Measurements from ENCODE around the gene TOMM40.
"Not testable (repeated sequence)": the region's sequence is repeated elsewhere in the genome, so short reads cannot be mapped to it uniquely, and the experiment has no call there.

The TOMM40 gene

GRCh38 chr19:44891016-44891882 lies at the start of gene TOMM40:
Gene TOMM40, plus strand, starts transcription at chr19:44891254. Its CDS starts 162 bp downstream, at chr19:44891416.
- peak; percentile 100 for DNase-seq (ENCODE audit: low spot score)

- DNase-seq (ENCODE audit: low spot score), result no peak
Measured at GRCh38 chr19:44845286-44845611, 45.8 kb upstream of the TOMM40 start.

DNA sequence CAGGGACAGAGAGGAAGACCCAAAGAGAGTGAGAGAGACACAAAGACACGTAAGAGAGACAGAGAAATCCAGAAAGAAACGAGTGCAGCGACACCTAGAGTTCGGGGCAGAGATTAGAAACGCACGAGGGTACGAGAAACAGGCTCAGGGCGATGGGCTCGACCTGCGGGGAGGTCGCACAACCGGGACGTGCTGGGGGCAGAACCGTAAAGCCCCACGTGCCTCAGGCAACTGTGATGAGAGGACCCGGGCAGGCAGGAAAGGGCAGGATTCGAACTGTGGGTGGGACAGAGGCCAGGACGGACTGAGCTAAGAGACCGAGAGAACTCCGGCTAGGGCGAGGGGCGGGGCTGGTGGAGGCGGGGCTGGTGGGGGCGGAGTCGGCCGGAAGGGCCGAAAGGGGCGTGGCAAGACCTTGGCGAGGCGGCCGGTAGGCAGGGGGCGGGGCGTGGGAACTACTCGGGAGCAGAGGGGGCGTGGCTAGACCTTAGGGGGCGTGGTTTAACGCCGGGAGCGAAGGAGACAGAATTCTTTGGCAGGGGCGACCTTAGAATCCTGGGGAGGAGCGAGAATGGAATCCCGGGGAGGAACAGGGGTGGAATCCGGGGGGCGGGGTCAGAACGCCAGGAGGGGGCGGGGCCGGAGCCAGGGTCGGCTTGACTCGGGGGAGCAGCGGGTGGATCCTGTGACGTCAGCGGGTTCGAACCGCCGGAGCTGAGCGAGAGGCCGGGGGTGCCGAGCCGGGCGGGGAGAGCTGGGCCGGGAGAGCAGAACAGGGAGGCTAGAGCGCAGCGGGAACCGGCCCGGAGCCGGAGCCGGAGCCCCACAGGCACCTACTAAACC lies 45.2 kb upstream of the TOMM40 start, which contains the start of gene NECTIN2:
Gene NECTIN2, plus strand, starts transcription at position 686 of the 843 bp plus-strand sequence. CDS start 229 bp downstream, outside the sequence.
- DNase-seq (ENCODE audit: low spot score), result peak; percentile 95

DNA sequence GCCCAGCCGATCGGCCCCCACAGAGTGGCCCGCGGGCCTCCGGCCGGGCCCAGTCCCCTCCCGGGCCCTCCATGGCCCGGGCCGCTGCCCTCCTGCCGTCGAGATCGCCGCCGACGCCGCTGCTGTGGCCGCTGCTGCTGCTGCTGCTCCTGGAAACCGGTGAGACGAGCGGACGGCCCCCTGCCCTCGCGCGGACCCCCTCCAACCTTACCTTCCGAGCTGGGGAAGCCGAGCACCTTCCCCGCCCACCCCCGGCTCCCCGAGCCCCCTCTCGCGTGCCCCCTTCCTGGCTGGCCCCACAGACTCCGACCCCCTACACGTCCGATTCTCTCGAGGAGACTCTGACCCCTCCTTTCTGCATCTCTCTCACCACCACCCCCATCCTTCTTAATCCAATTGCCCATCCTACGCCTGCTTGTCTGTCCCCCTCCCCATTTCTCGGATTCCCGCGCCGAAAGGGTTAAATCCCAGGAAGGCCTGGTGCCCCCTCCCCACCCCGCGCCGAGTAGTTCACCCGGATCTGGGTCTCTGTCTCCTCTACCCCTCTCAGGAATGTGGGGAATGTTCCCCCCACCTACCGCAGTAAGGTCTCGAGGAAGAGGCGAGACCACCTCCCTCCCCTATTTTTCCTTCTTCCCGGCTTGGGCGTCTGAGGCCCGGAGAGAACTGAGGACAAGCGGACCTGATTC lies 44.5 kb upstream of the TOMM40 start:
- DNase-seq (ENCODE audit: low spot score), result no peak

DNA sequence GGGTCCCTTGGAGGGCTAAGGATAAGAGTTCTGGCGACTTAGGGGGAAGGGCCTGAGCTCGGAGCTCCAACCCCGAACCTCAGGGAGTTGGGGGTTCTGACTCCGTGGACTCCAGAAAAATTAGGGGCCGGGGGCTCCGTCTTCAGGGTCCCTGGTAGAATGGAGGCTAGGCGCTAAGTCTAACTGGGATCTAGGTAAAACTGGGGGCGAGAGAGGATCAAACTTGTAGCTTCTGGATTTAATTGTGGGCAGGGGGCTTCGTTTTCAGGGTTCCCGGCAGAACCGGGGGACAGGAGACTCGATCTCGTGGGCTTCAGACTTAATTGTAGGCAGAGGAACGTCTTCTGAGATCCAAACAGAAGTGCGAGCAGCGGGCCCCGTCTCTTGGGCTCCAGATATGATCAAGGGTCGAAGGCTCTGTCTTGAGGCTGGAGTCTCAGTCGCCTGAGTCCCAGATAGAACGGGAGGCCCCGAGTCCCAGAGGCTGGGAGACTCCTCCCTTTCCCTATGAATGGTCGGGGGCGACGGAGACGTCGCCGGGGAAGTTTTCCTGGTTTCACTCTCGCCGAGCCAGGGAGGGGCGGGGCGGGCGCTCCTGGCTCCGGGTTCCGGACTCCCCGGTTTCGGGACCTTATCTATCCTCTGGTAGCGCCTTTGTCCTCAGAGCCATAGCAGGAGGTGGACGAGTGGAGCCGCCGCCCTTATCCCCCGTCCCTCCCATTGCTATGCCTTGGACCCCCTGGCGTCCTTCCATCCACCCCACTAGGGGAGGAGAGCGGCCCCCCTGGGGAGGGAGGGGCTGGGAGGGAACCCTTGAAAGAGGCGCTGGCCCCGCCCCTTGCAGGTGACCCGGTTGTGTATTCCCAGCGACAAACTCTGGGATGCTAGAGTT lies 43.7 kb upstream of the TOMM40 start:
- no peak for DNase-seq (ENCODE audit: low spot score)

GRCh38 chr19:44848036-44848811 lies 42.8 kb upstream of the TOMM40 start:
- no peak for DNase-seq (ENCODE audit: low spot score)

DNA sequence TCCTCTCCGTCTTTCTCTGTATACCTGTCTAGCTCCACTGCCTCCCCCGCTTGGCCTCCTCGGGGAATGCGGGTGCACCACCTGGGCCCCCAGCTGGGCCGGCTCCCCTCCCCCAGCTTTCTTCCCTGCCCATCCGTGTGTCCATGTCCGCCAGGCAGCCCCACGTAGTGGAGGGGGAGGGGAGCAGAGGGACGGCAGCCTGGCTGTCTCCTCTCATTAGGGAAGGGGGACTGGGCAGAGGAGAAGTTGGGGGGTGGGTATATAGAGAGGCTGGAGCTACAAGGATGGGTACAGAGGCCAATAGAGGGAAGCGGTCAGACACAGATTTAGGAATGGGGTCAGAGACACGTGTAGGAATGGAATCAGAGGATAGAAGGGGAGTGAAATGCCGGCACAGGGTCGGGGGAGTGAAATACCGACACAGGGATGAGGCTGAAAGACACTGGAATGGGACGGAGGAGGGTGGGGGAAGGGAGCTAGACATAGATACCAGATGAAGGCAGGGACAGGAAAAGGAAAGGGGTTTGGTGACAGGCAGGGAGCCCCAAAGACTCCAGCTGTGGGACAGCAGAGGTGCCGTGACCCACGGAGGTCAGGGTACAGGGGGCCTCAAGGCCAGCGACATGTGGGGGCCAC lies 42.1 kb upstream of the TOMM40 start:
- no peak for DNase-seq (ENCODE audit: low spot score)

DNA sequence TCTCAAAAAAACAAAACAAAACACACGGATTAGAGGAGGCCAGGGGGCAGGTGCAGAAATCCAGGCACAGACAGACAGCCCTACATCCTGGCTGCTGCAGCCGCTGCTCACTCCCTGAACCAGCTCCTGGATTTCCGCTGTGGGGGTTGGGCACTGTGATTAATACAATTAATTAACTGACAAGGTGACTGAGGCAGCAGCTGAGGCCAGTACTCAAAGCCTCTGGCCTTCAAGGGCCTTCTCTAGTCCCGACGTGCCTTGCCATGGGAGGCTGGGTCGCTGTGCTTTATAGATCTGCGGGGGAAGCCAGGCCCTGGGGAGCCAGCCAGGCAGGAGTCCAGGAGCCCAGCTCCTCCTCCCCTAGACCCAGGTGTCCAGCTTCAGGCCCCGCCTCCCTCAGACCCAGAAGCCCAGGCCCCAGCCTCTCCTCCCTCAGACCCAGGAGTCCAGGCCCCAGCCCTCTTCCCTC lies 40.4 kb upstream of the TOMM40 start:
- DNase-seq (ENCODE audit: low spot score), result no peak

GRCh38 chr19:44851427-44851826 lies 39.6 kb upstream of the TOMM40 start:
- no peak for DNase-seq (ENCODE audit: low spot score)

GRCh38 chr19:44855606-44856005 lies 35.4 kb upstream of the TOMM40 start:
- no peak for DNase-seq (ENCODE audit: low spot score)

DNA sequence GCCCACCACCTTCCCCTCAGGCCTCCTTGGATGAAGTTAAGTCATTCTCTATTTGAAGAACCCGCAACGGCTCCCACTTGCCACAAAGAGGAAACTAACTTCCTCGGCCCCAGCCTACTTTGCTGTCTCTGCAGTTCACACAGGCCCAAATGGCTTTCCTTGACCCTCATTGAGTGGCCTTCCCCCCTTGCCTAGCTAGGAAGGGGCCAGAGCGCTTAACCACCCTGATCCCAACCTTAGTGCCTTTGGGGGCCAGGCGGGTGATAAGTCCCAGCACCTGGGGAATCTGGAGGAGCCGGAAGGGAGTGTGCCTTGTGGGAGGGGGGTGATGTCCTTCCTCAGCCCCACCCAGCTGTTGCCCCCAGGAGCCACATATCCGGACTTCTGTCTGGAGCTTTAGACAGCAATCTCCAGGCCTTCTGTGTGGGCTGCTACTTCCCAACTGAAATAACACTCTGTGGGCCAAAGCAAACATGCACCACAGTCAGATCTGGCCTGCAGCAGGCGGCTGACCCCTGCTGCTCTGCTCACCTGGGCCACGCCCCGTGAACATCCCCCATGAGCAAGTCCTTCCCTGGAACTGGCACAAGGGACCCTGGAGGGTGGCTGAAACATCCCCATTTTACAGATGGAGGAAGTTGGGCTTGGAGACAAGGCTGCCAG lies 34.5 kb upstream of the TOMM40 start:
- DNase-seq (ENCODE audit: low spot score), result no peak

- DNase-seq (ENCODE audit: low spot score), result no peak
Measured at GRCh38 chr19:44857837-44858236, 33.2 kb upstream of the TOMM40 start.

DNA sequence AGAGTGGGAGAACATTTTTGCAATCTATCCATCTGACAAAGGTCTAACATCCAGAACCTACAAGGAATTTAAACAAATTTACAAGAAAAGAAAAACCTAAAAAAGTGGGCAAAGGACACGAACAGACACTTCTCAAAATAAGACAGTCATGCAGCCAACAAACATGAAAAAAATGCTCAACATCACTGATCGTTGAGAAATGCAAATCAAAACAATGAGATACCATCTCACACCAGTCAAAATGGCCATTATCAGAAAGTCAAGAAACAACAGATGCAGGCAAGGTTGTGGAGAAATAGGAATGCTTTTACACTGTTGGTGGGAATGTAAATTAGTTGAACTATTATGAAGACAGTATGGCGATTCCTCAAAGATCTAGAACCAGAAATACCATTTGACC lies 29.5 kb upstream of the TOMM40 start:
- DNase-seq (ENCODE audit: low spot score), result not testable (repeated sequence)

- DNase-seq (ENCODE audit: low spot score), result no peak
Measured at GRCh38 chr19:44863990-44864389, 27.1 kb upstream of the TOMM40 start.

GRCh38 chr19:44865196-44865767 lies 25.8 kb upstream of the TOMM40 start:
- no peak for DNase-seq (ENCODE audit: low spot score)

GRCh38 chr19:44866664-44867063 lies 24.4 kb upstream of the TOMM40 start:
- DNase-seq (ENCODE audit: low spot score), result no peak

DNA sequence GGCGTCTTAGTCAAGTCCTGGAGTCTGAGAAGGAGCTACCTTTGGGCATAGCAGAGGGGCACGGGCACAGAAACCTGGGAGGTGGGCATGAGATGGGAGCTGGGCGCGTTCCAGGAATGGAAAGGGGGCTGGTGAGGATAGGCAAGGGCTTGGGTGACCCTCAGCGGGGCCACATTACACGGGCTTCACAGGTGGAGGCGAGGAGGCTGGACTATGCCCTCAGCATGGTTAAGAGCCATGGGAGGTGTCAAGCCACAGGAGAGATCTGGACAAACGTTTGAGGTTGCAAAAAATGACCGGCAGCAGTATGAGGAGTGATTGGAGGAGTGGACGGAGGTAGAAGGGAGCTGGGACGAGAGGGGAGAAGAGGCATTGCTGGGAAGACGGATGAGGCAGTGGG lies 23.5 kb upstream of the TOMM40 start:
- no peak for DNase-seq (ENCODE audit: low spot score)

DNA sequence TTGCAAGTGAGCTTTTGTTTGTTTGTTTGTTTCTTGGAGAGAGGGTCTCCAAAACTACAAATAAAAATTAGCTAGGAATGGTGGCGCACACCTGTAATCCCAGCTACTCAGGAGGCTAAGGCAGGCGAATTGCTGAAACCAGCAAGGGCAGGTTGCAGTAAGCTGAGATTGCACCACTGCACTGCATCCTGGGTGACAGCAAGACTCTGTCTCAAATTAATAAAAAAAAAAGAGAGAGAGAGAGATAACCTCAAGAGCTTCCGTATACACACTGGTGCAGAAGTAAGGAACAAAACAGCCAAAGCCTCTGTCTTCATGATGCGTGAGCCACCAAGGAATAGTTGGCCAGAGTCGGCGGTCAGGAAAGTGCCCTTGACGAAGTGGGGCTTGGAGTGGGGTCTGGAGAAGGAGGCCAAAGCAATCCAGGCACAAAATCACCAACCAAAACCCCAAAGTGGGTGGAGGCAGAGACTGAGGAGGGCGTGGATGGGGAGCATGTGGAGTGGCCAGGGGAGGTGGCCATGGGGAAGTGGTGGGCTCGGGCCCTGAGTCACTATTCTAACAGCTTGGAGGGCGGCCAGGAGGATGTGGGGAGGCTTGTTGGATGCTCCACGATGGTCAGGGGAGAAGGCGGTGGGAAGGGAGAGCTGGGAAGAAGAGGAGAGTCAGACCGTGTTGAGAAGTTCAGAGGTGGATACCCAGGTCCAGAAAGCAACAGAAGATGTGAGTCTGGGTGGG lies 21.2 kb upstream of the TOMM40 start:
- DNase-seq (ENCODE audit: low spot score), result no peak

Data from SW480 (cell line).